K562 (cell line): Measurements from ENCODE around the gene RETSAT.

Experiments used
- FOS ChIP-seq: IDR thresholded peaks from 3 replicates; pipeline ENCODE4 v1.6.1; 2011; ENCODE audit not compliant: insufficient read length; ENCODE audit errors: extremely low read depth
- SAFB ChIP-seq: fragments of 200-400 bp; formaldehyde crosslinking; IDR thresholded peaks from 2 replicates; pipeline ENCODE4 v1.6.1; 2017; ENCODE audit warnings: low read depth, low read length, borderline replicate concordance
- SP2 ChIP-seq: IDR thresholded peaks from 2 replicates; pipeline ENCODE4 v1.6.1; 2011; ENCODE audit warnings: mild to moderate bottlenecking, low read depth, low read length, moderate library complexity; ENCODE audit not compliant: poor library complexity, severe bottlenecking; ENCODE audit errors: extremely low read depth
- ZBTB2 ChIP-seq: fragments of 450-650 bp; IDR thresholded peaks from 2 replicates; pipeline ENCODE4 v1.6.1; 2016; ENCODE audit warnings: antibody characterized with exemption
- ZNF217 ChIP-seq: sonication (generic); formaldehyde crosslinking; IDR thresholded peaks from 2 replicates; pipeline ENCODE4 v1.8.0; 2022; ENCODE audit warnings: mild to moderate bottlenecking, missing genetic modification reagents

GRCh38 chr2:85302121-85302520, 52.2 kb downstream of the RETSAT start:
- TF ChIP-seq SAFB (no peak), FOS (no peak), ZNF217 (CRISPR knock-in tag) (no peak), ZBTB2 (no peak), SP2 (no peak)
